Panc1 (cell line): ENCODE data around the gene NKD1. TPM values are rescaled to one million over a fixed set of nuclear protein-coding genes. Genes with fewer than 3 reads are reported as not detected.

Source experiments
- ATAC-seq: fragments of 200-7000 bp; cut with Tn5 transposase; 2 replicates; pipeline ENCODE4 v1.9.1; 2020; ENCODE audit warnings: mild to moderate bottlenecking, moderate library complexity
- BruUV-seq: library from RNA; stranded (reverse); fragments of 400-500 nt; replicated peaks from 2 replicates; lab custom pipeline; 2021; lab: Mats Ljungman, UMichigan
- CTCF ChIA-PET: fragments of 300-600 bp; sonication (Branson Sonifier 250); formaldehyde crosslinking; loops from one replicate; lab custom pipeline; 2022; ENCODE audit warnings: antibody characterized with exemption; lab: Charles Lee
- POLR2A ChIA-PET: fragments of 300-600 bp; sonication (Branson Sonifier 250); formaldehyde crosslinking; loops from one replicate; lab custom pipeline; 2022; ENCODE audit warnings: antibody characterized with exemption; lab: Charles Lee
- DNase-seq: peaks from one replicate; pipeline ENCODE4 v3.0.0-alpha.2; 2010; ENCODE audit warnings: low read depth, low spot score
- H3K27ac ChIP-seq: 2 replicates; pipeline ENCODE4 v1.5.1; 2011; ENCODE audit warnings: mild to moderate bottlenecking, low read length, inconsistent platforms
- H3K27me3 ChIP-seq: fragments of 200-500 bp; sonication (Bioruptor generic); 2 replicates; pipeline ENCODE4 v1.6.0; 2014; ENCODE audit warnings: low read length, inconsistent platforms; ENCODE audit not compliant: control insufficient read depth, insufficient read depth
- H3K36me3 ChIP-seq: fragments of 200-500 bp; sonication (Bioruptor generic); 2 replicates; pipeline ENCODE4 v1.5.1; 2014; ENCODE audit warnings: inconsistent platforms, mild to moderate bottlenecking, low read length, moderate library complexity; ENCODE audit not compliant: control insufficient read depth, insufficient read depth
- H3K4me1 ChIP-seq: 2 replicates; pipeline ENCODE4 v1.5.1; 2011; ENCODE audit warnings: inconsistent platforms, mild to moderate bottlenecking, low read length, moderate library complexity; ENCODE audit not compliant: control insufficient read depth, insufficient read depth
- H3K4me3 ChIP-seq, 2 experiments: 2 replicates each; pipeline ENCODE4 v1.5.1; 2011 to 2012; ENCODE audit warnings: low read depth in 2 of 2, low read length in 2 of 2, mild to moderate bottlenecking in 2 of 2, inconsistent platforms in 1 of 2, moderate library complexity in 1 of 2
- H3K9me3 ChIP-seq: fragments of 200-500 bp; sonication (Bioruptor generic); 2 replicates; pipeline ENCODE4 v1.5.1; 2014; ENCODE audit warnings: low read depth, mild to moderate bottlenecking, inconsistent platforms, low read length, moderate library complexity; ENCODE audit not compliant: control insufficient read depth, insufficient read depth
- CTCF ChIP-seq: fragments of 450-650 bp; IDR thresholded peaks from 2 replicates; pipeline ENCODE4 v1.5.1; 2017; ENCODE audit warnings: mild to moderate bottlenecking
- POLR2AphosphoS5 ChIP-seq: IDR thresholded peaks from 2 replicates; pipeline ENCODE4 v1.6.1; 2012; ENCODE audit warnings: mild to moderate bottlenecking, low read depth, low read length, moderate library complexity
- REST ChIP-seq, 2 experiments: IDR thresholded peaks; 2 replicates each; pipeline ENCODE4 v1.6.1; 2011 to 2012; ENCODE audit warnings: low read depth in 2 of 2, control low read depth in 1 of 2, low read length in 1 of 2, mild to moderate bottlenecking in 1 of 2, moderate library complexity in 1 of 2; ENCODE audit not compliant: insufficient read depth in 1 of 2
- SIN3A ChIP-seq: IDR thresholded peaks from 2 replicates; pipeline ENCODE4 v1.6.1; 2012; ENCODE audit warnings: low read depth, mild to moderate bottlenecking, low read length, moderate library complexity, borderline replicate concordance; ENCODE audit not compliant: insufficient read depth
- TCF7L2 ChIP-seq: IDR thresholded peaks from 2 replicates; pipeline ENCODE4 v1.6.1; 2011; ENCODE audit warnings: mild to moderate bottlenecking, low read depth, low read length, inconsistent platforms
- in situ Hi-C: cut with HindIII; loops from 2 replicates; pipeline ENCODE4 v1.10.0; 2016; ENCODE audit warnings: low sequenced_read_pairs, low pct_unique_long_range_greater_than_20kb
- intact Hi-C: fragments of 100-400 bp; cut with micrococcal nuclease; formaldehyde crosslinking; loops from one replicate; pipeline ENCODE4 v1.10.0; 2022; ENCODE audit not compliant: unreplicated experiment
- total RNA-seq: library from RNA; stranded (reverse); gene quantifications from one replicate; pipeline ENCODE4 v1.2.1, GENCODE V29; 2021; ENCODE audit not compliant: unreplicated experiment

NKD1 gene
- total RNA-seq, 1 experiment from 2014 or later = 0.18 TPM

DNA sequence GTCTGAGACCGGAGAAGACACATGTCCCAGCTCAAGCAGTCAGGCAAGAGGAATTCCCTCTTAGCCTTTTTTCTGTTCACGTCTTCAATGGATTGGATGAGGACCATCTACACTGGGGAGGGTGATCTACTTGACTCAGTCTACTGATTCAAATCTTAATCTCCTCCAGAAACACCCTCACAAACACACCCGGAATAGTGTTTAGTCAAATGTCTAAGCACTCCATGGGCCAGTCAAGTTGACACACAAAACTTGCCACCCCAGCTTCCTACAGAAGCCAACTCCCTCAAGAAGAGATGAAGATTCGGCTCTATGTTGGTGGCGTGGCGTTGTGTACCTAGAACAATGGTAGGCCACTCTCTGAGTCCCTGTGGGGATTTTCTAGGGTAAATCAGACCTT, 22.5 kb upstream of the NKD1 start:
- intact Hi-C loops (no loop called here), in situ Hi-C loops (no loop called here)
- no peak for ATAC-seq
- Histone ChIP-seq H3K4me3 (no peak overlapping the region), H3K9me3 (no peaks in the 10 kb centered on the region), H3K27ac (no peak overlapping the region), H3K4me1 (no peaks in the 10 kb centered on the region), H3K27me3 (no peaks in the 10 kb centered on the region; the same call in 1 of the 2 replicates), H3K36me3 (no peaks in the 10 kb centered on the region)
- no TSS peak for BruUV-seq
- ChIA-PET POLR2A (no interaction called here), CTCF (no interaction called here)
- DNase-seq = no peak
- TF ChIP-seq POLR2AphosphoS5 (no peak), SIN3A (no peak), REST (IDR thresholded peaks at IDR 0.05; ENCODE audit: insufficient read depth in 1 of 2, low read depth in 2 of 2, low read length in 1 of 2) (no peak), TCF7L2 (no peak), CTCF (no peak)

GRCh38 chr16:50526249-50526648, 21.9 kb upstream of the NKD1 start:
- H3K4me3 ChIP-seq = no peak overlapping the region
- no peak for ATAC-seq
- POLR2A ChIA-PET = no interaction called here
- TF ChIP-seq SIN3A = no peak
- TF ChIP-seq CTCF = no peak
- TF ChIP-seq TCF7L2 = no peak
- TF ChIP-seq REST (IDR thresholded peaks at IDR 0.05; ENCODE audit: insufficient read depth in 1 of 2, low read depth in 2 of 2, low read length in 1 of 2) = no peak
- TF ChIP-seq POLR2AphosphoS5 = no peak
- no peaks in the 10 kb centered on the region for H3K36me3 ChIP-seq
- BruUV-seq = no TSS peak
- H3K27me3 ChIP-seq = no peaks in the 10 kb centered on the region
- no peaks in the 10 kb centered on the region for H3K9me3 ChIP-seq
- DNase-seq = no peak
- no peaks in the 10 kb centered on the region for H3K4me1 ChIP-seq
- intact Hi-C loops (no loop called here), in situ Hi-C loops (no loop called here)
- CTCF ChIA-PET = no interaction called here
- H3K27ac ChIP-seq = no peak overlapping the region
